Muscle of leg (tissue), 11 donors: ENCODE measurements around the gene CTIF. TPM values are rescaled to one million over a fixed set of nuclear protein-coding genes. Genes with fewer than 3 reads are reported as not detected.
A peak's percentile ranks its signal among the peaks of the same experiment; 100 is the strongest.

Experiments
- DNase-seq: peaks from one replicate; pipeline ENCODE4 v3.0.0; 2013
- H3K27ac ChIP-seq: one replicate; pipeline ENCODE4 v1.5.1; 2013; ENCODE audit warnings: mild to moderate bottlenecking, low read length, control low read depth
- H3K27me3 ChIP-seq: one replicate; pipeline ENCODE4 v1.6.1; 2013; ENCODE audit warnings: low read length; ENCODE audit not compliant: control insufficient read depth, insufficient read depth
- H3K36me3 ChIP-seq: one replicate; pipeline ENCODE4 v1.6.1; 2013; ENCODE audit warnings: low read length; ENCODE audit not compliant: control insufficient read depth, insufficient read depth
- H3K4me1 ChIP-seq: one replicate; pipeline ENCODE4 v1.6.1; 2013; ENCODE audit warnings: low read length; ENCODE audit not compliant: control insufficient read depth, insufficient read depth
- H3K4me3 ChIP-seq: one replicate; pipeline ENCODE4 v1.5.1; 2013; ENCODE audit warnings: low read length, control low read depth
- H3K9me3 ChIP-seq: replicated peaks from 2 replicates; pipeline ENCODE4 v1.6.1; 2013; ENCODE audit warnings: low read depth, low read length; ENCODE audit not compliant: control insufficient read depth
- WGBS: methylation state at CpG from one replicate; pipeline ENCODE4 v1.1.5; 2013; ENCODE audit warnings: missing lambda C conversion rate; ENCODE audit not compliant: insufficient coverage; 5-methylcytosine and 5-hydroxymethylcytosine counted together
- polyA plus RNA-seq, 8 donors: library from polyadenylated mRNA; unstranded; fragments of 120-200 nt; gene quantifications; one replicate each; pipeline versions ENCODE4 v1.2.1 to v1.2.3, GENCODE V29; 2013; ENCODE audit warnings: inconsistent platforms in 1 of 8, low replicate concordance in 1 of 8; ENCODE audit not compliant: insufficient read length in 8 of 8, insufficient read depth in 1 of 8
- total RNA-seq: library from RNA; stranded (reverse); fragments of 120-200 nt; gene quantifications from one replicate; pipeline ENCODE4 v1.2.4, GENCODE V29; 2013

Gene CTIF
- total and polyA plus RNA-seq, 9 donors, result 16.3 to 46.8 (median 32.5) TPM

DNA sequence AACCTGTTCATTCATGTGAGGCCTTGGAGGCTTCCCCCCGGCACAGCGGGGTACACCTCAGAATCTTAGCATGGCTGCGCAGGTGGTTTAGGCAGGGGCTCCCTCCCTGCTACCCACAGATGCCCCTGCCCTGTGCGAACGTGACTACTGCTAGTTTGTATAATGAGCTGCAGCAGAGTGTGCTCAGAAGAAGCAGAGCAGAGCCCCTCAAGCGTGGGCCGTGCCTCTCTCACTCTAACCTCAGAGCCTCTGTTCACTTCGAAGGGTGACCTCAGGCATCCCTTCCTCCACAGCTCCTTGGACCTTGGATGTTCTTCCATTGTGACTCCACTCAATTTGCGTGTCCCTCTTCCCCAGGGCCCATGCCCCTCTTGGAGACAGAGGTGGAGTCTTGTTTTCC, 161.6 kb downstream of the CTIF start:
- WGBS, result 100% methylated on average over 2 of the region's 9 CpGs
- no peak overlapping the region for H3K27ac ChIP-seq
- no peak overlapping the region for H3K4me3 ChIP-seq
- no peaks in the 10 kb centered on the region for H3K9me3 ChIP-seq
- no peaks in the 10 kb centered on the region for H3K4me1 ChIP-seq
- peaks cover 7% of the 10 kb centered on the region for H3K36me3 ChIP-seq
- DNase-seq, result no peak
- no peaks in the 10 kb centered on the region for H3K27me3 ChIP-seq

GRCh38 chr18:48702346-48703027, 163.7 kb downstream of the CTIF start:
- Histone ChIP-seq H3K4me3 (no peak overlapping the region), H3K9me3 (no peaks in the 10 kb centered on the region), H3K27ac (no peak overlapping the region), H3K36me3 (peaks cover 7% of the 10 kb centered on the region), H3K4me1 (peaks cover 4% of the 10 kb centered on the region), H3K27me3 (no peaks in the 10 kb centered on the region)
- 89% methylated on average over 3 of the region's 9 CpGs for WGBS
- no peak for DNase-seq

DNA sequence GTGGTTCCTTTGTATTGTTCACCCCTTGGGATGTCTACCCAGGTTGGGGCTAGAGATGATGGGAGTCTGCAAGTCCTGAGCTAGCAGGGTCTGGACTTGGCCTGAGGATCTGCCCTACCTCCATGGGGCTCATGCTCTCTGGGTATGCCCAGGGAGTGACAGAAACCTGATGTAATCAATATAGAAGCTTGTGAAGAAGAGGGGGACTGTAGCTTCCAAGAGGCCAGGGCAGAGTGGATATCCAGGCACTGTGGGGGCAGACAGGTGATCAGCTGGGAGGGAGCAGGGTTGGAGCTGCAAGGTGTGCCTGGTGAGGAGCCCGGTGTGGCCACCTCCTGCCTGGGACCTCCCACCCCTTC, 164.2 kb downstream of the CTIF start:
- WGBS, result 80% methylated on average over 1 of the region's 1 CpG
- Histone ChIP-seq H3K27ac (no peak overlapping the region), H3K4me1 (peaks cover 4% of the 10 kb centered on the region), H3K4me3 (no peak overlapping the region), H3K27me3 (no peaks in the 10 kb centered on the region), H3K36me3 (peaks cover 7% of the 10 kb centered on the region), H3K9me3 (no peaks in the 10 kb centered on the region)
- DNase-seq, result no peak

- no CpG with 5 or more reads among the region's 4 CpGs for WGBS
Measured at GRCh38 chr18:48703418-48703817, 164.6 kb downstream of the CTIF start.

DNA sequence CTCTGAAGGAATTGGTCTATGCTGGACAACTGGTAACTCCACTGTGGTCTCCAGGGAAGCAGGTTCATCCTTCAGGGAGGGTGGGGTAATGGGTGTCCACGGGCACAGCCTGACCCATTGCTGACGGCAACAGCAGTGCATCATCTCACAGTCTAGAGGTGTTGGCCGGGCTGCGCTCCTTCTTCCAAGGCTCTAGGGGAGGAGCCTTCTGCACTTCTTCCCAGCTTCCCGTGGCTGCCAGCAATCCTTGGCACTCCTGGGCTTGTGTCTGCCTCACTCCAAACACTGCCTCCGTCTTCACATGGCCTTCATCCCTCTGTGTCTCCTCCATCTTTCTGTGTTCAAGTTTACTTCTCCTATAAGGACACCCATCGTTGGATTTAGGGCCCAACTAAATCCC, 166.2 kb downstream of the CTIF start:
- Histone ChIP-seq H3K4me3 (no peak overlapping the region), H3K27ac (no peak overlapping the region)
- no peak for DNase-seq

More at GRCh38 chr18:48703418-48703817, 164.6 kb downstream of the CTIF start:
- H3K27me3 ChIP-seq, result no peaks in the 10 kb centered on the region
- H3K4me1 ChIP-seq, result peaks cover 4% of the 10 kb centered on the region
- no peak overlapping the region for H3K4me3 ChIP-seq
- peaks cover 7% of the 10 kb centered on the region for H3K36me3 ChIP-seq
- no peak overlapping the region for H3K27ac ChIP-seq
- no peaks in the 10 kb centered on the region for H3K9me3 ChIP-seq
- DNase-seq, result no peak

GRCh38 chr18:48705531-48705930, 166.7 kb downstream of the CTIF start:
- no peak for DNase-seq
- no peak overlapping the region for H3K4me3 ChIP-seq
- no peaks in the 10 kb centered on the region for H3K27me3 ChIP-seq
- no peaks in the 10 kb centered on the region for H3K9me3 ChIP-seq
- 95% methylated on average over 11 of the region's 11 CpGs for WGBS
- peaks cover 5% of the 10 kb centered on the region for H3K36me3 ChIP-seq
- H3K4me1 ChIP-seq, result peaks cover 13% of the 10 kb centered on the region
- H3K27ac ChIP-seq, result no peak overlapping the region

More for the DNA sequence above, 166.2 kb downstream of the CTIF start:
- Histone ChIP-seq H3K9me3 (no peaks in the 10 kb centered on the region), H3K27me3 (no peaks in the 10 kb centered on the region), H3K4me1 (peaks cover 13% of the 10 kb centered on the region), H3K36me3 (peaks cover 5% of the 10 kb centered on the region)
- 90% methylated on average over 5 of the region's 7 CpGs for WGBS

GRCh38 chr18:48706731-48707130, 167.9 kb downstream of the CTIF start:
- Histone ChIP-seq H3K27me3 (no peaks in the 10 kb centered on the region), H3K9me3 (no peaks in the 10 kb centered on the region), H3K36me3 (no peaks in the 10 kb centered on the region), H3K4me3 (no peak overlapping the region), H3K4me1 (peaks cover 15% of the 10 kb centered on the region), H3K27ac (no peak overlapping the region)
- 80% methylated on average over 1 of the region's 5 CpGs for WGBS
- no peak for DNase-seq

- no peak for DNase-seq
- no peak overlapping the region for H3K27ac ChIP-seq
- H3K4me3 ChIP-seq, result no peak overlapping the region
- H3K27me3 ChIP-seq, result no peaks in the 10 kb centered on the region
- peaks cover 3% of the 10 kb centered on the region for H3K36me3 ChIP-seq
- WGBS, result 95% methylated on average over 4 of the region's 7 CpGs
- H3K4me1 ChIP-seq, result peaks cover 23% of the 10 kb centered on the region
- H3K9me3 ChIP-seq, result no peaks in the 10 kb centered on the region
Measured at GRCh38 chr18:48707636-48708296, 168.9 kb downstream of the CTIF start.

DNA sequence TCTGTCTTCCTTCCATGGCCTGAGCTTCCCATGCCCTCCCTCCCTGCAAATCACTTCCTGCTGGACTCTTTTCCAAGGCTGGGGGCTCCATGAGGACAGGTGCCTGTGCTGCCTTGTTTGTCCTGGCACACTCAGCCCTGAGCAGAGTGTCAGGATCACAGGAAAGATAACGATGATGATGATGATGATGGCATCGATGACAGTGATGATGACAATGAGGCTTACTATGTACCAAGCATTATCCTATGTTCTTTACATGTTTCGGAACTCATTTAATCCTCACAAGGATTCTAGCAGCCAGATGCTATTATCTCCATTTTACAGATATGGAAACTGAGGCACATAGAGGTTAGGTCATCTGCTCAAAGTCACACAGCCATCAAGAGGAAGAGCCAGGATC, 170.0 kb downstream of the CTIF start:
- H3K4me1 ChIP-seq, result peaks cover 34% of the 10 kb centered on the region
- no CpG with 5 or more reads among the region's 3 CpGs for WGBS

DNA sequence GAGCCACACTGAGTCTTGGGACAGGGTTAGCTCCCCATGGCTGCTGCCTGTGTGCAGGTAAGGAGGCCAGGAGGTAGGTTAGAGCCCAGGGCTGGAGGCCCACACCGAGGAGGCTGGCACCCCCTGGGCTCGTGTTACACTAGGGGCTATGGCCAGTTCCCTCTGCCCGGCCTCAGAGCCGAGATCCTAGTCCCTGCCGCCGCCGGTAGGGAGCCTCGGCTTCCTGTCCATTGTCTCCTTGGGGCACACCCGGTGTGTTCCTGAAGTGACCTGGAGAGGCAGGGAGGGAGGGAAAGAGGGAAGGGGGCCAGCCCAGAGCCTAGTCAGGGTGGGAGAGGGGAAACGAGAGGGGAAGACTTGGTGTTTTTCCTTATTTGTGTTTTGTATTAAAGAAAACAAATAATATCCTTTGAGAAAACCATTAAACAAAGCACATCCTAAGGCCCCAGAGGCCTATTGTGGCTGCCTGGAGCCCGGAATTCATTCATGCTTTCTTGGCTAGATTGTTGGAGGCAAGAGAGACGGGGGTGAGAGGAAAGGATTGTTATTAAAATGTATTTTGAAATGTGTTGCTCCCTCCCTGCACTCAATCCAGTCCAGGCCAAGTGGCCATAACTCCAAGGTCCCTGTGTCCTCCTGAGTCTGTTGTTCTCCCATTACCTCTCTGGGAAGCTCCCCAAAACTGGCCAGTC, 170.7 kb downstream of the CTIF start:
- Histone ChIP-seq H3K4me1 (peaks cover 41% of the 10 kb centered on the region), H3K9me3 (no peaks in the 10 kb centered on the region), H3K4me3 (no peak overlapping the region), H3K27me3 (no peaks in the 10 kb centered on the region), H3K36me3 (peaks cover 4% of the 10 kb centered on the region), H3K27ac (peak overlapping the region; percentile 63)
- DNase-seq, result peak; percentile 46
- 24% methylated on average over 7 of the region's 12 CpGs for WGBS

More for the DNA sequence above, 170.0 kb downstream of the CTIF start:
- no peaks in the 10 kb centered on the region for H3K27me3 ChIP-seq
- no peaks in the 10 kb centered on the region for H3K9me3 ChIP-seq
- H3K27ac ChIP-seq, result peak overlapping the region; percentile 37
- H3K4me3 ChIP-seq, result no peak overlapping the region
- no peak for DNase-seq
- H3K36me3 ChIP-seq, result peaks cover 4% of the 10 kb centered on the region
